ENCODE data around the gene EBP.
A peak's percentile ranks its signal among the peaks of the same experiment; 100 is the strongest.

The EBP gene

GRCh38 chrX:48493890-48494364, 27.7 kb upstream of the EBP start:
- peak; percentile 24 to 48 (median 38) for DNase-seq

- DNase-seq: no peak
Measured at GRCh38 chrX:48496660-48497059, 24.9 kb upstream of the EBP start.

GRCh38 chrX:48497871-48498270, 23.7 kb upstream of the EBP start:
- DNase-seq: no peak

GRCh38 chrX:48498374-48498809, 23.2 kb upstream of the EBP start:
- DNase-seq: peak; percentile 31 to 57 (median 48)

GRCh38 chrX:48504261-48504660, 17.3 kb upstream of the EBP start:
- DNase-seq: no peak

- no peak for DNase-seq
Measured at GRCh38 chrX:48505481-48505880, 16.1 kb upstream of the EBP start.

GRCh38 chrX:48507246-48507645, 14.4 kb upstream of the EBP start:
- no peak for DNase-seq

- peak; percentile 65 to 89 (median 77) for DNase-seq
Measured at GRCh38 chrX:48508400-48509244, 13.0 kb upstream of the EBP start, which contains the start of gene PORCN. TSS of gene PORCN (plus strand) at chrX:48508992. CDS start at chrX:48509821, 829 bp downstream.

- DNase-seq: no peak
Measured at GRCh38 chrX:48509245-48509590, 12.4 kb upstream of the EBP start.

- DNase-seq: no peak
Measured at GRCh38 chrX:48509619-48510018, 12.0 kb upstream of the EBP start.

- peak in 3 of 4 experiments; percentile 19 to 46 (median 33) for DNase-seq
Measured at GRCh38 chrX:48511560-48511959, 10.0 kb upstream of the EBP start.

GRCh38 chrX:48512371-48512935, 9.2 kb upstream of the EBP start:
- no peak for DNase-seq

- no peak for DNase-seq
Measured at GRCh38 chrX:48513670-48514069, 7.9 kb upstream of the EBP start.

GRCh38 chrX:48514126-48514806, 7.3 kb upstream of the EBP start:
- no peak for DNase-seq

- no peak for DNase-seq
Measured at GRCh38 chrX:48514868-48515460, 6.6 kb upstream of the EBP start.

- DNase-seq: no peak
Measured at GRCh38 chrX:48515842-48516241, 5.8 kb upstream of the EBP start.

- DNase-seq: no peak
Measured at GRCh38 chrX:48516285-48516684, 5.3 kb upstream of the EBP start.

- DNase-seq: no peak
Measured at GRCh38 chrX:48516987-48517386, 4.6 kb upstream of the EBP start.

- peak in 3 of 4 experiments; percentile 29 to 44 (median 35) for DNase-seq
Measured at GRCh38 chrX:48519481-48519880, 2.1 kb upstream of the EBP start.

- DNase-seq: no peak
Measured at GRCh38 chrX:48520455-48520854, 1.2 kb upstream of the EBP start.

- no peak for DNase-seq
Measured at GRCh38 chrX:48520976-48521352, 644 bp upstream of the EBP start.

GRCh38 chrX:48522291-48522690, 683 bp downstream of the EBP start:
- DNase-seq: no peak

GRCh38 chrX:48523682-48524081, 2.1 kb downstream of the EBP start:
- peak in 2 of 4 experiments; percentile 5 to 11 for DNase-seq

Measured in suppressor macrophage (primary cell).